SU-DHL-6 (cell line): ENCODE results near the gene SH3PXD2B.
A peak's percentile ranks its signal among the peaks of the same experiment; 100 is the strongest.

ENCODE experiments used
- H2AFZ ChIP-seq: fragments of 200-600 bp; sonication (generic); 2 replicates; pipeline ENCODE4 v1.6.1; 2014; ENCODE audit warnings: low read depth, mild to moderate bottlenecking, moderate library complexity, mixed read lengths, antibody characterized with exemption, low read length; ENCODE audit not compliant: severe bottlenecking
- H3F3A ChIP-seq: fragments of 200-600 bp; shearing (Covaris generic); 2 replicates; pipeline ENCODE4 v1.6.0; 2016; ENCODE audit warnings: antibody characterized with exemption, mild to moderate bottlenecking; ENCODE audit not compliant: insufficient read depth
- H3K27ac ChIP-seq: fragments of 200-600 bp; sonication (generic); 2 replicates; pipeline ENCODE4 v1.5.1; 2016; ENCODE audit warnings: low read depth, mild to moderate bottlenecking, low read length, moderate library complexity, mixed read lengths
- H3K27me3 ChIP-seq: fragments of 200-600 bp; sonication (generic), shearing (Covaris generic); 2 replicates; pipeline ENCODE4 v1.6.0; 2014; ENCODE audit warnings: mild to moderate bottlenecking, low read length
- H3K36me3 ChIP-seq: fragments of 200-600 bp; sonication (generic); 2 replicates; pipeline ENCODE4 v1.6.1; 2014; ENCODE audit warnings: mild to moderate bottlenecking, low read length, mixed read lengths
- H3K4me2 ChIP-seq: fragments of 300-600, 200-600 bp; shearing (Covaris generic), sonication (generic); 2 replicates; pipeline ENCODE4 v1.6.0; 2014; ENCODE audit warnings: low read length, low read depth, mild to moderate bottlenecking; ENCODE audit not compliant: poor library complexity, severe bottlenecking
- H3K4me3 ChIP-seq: fragments of 200-600 bp; sonication (generic); 2 replicates; pipeline ENCODE4 v1.5.1; 2014; ENCODE audit warnings: antibody characterized with exemption, low read length, mild to moderate bottlenecking, mixed read lengths; ENCODE audit not compliant: insufficient read depth, poor library complexity, severe bottlenecking
- H3K79me2 ChIP-seq: fragments of 200-600 bp; sonication (generic); 2 replicates; pipeline ENCODE4 v1.6.1; 2014; ENCODE audit warnings: mild to moderate bottlenecking, low read length, moderate library complexity; ENCODE audit not compliant: insufficient read depth
- H3K9ac ChIP-seq: fragments of 200-600 bp; sonication (generic); 2 replicates; pipeline ENCODE4 v1.7.0; 2014; ENCODE audit warnings: mild to moderate bottlenecking, low read length
- H3K9me2 ChIP-seq: fragments of 200-600 bp; sonication (generic); replicated peaks from 2 replicates; pipeline ENCODE4 v1.6.1; 2014; ENCODE audit warnings: low read length; ENCODE audit not compliant: insufficient read depth
- H3K9me3 ChIP-seq: fragments of 200-600 bp; sonication (generic); 2 replicates; pipeline ENCODE4 v1.6.1; 2014; ENCODE audit warnings: low read length, mixed read lengths; ENCODE audit not compliant: insufficient read depth
- H4K20me1 ChIP-seq: fragments of 200-600 bp; sonication (generic); 2 replicates; pipeline ENCODE4 v1.6.1; 2014; ENCODE audit warnings: low read depth, mild to moderate bottlenecking, antibody characterized with exemption, low read length, moderate library complexity, mixed read lengths
- EZH2phosphoT487 ChIP-seq: fragments of 200-600 bp; sonication (generic), shearing (Covaris generic); conservative IDR thresholded peaks from 2 replicates; pipeline ENCODE4 v1.6.1; 2018; ENCODE audit warnings: mild to moderate bottlenecking, antibody characterized with exemption, low read length, moderate library complexity, mixed read lengths
- TF ChIP-seq, protein P1 (sequence below): fragments of 200-600 bp; sonication (generic); IDR thresholded peaks from one replicate; pipeline ENCODE4 v1.5.1; 2017; ENCODE audit warnings: antibody characterized with exemption, mild to moderate bottlenecking, low read length, moderate library complexity; ENCODE audit not compliant: insufficient read depth, poor library complexity, severe bottlenecking

Gene SH3PXD2B

GRCh38 chr5:172454358-172455086 is at the start of gene SH3PXD2B:
TSS of gene SH3PXD2B (minus strand) at chr5:172454525. CDS start at chr5:172454352, 173 bp downstream.
- H3K79me2 ChIP-seq: no peaks in the 10 kb centered on the region
- no peak within 1 kb of the TSS for H3K27ac ChIP-seq
- peak within 1 kb of the TSS; percentile 23 for H3K4me3 ChIP-seq
- no peaks in the 10 kb centered on the region for H4K20me1 ChIP-seq
- peak within 1 kb of the TSS; percentile 43 for H3K4me2 ChIP-seq
- H3K9me3 ChIP-seq: no peaks in the 10 kb centered on the region
- TF ChIP-seq, protein P1, sequence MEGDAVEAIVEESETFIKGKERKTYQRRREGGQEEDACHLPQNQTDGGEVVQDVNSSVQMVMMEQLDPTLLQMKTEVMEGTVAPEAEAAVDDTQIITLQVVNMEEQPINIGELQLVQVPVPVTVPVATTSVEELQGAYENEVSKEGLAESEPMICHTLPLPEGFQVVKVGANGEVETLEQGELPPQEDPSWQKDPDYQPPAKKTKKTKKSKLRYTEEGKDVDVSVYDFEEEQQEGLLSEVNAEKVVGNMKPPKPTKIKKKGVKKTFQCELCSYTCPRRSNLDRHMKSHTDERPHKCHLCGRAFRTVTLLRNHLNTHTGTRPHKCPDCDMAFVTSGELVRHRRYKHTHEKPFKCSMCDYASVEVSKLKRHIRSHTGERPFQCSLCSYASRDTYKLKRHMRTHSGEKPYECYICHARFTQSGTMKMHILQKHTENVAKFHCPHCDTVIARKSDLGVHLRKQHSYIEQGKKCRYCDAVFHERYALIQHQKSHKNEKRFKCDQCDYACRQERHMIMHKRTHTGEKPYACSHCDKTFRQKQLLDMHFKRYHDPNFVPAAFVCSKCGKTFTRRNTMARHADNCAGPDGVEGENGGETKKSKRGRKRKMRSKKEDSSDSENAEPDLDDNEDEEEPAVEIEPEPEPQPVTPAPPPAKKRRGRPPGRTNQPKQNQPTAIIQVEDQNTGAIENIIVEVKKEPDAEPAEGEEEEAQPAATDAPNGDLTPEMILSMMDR: no peak
- TF ChIP-seq EZH2phosphoT487: no peak
- H3K27me3 ChIP-seq: no peaks in the 10 kb centered on the region
- no peaks in the 10 kb centered on the region for H3K9me2 ChIP-seq
- H3F3A ChIP-seq: no peaks in the 10 kb centered on the region
- no peaks in the 10 kb centered on the region for H3K36me3 ChIP-seq
- no peak within 1 kb of the TSS for H2AFZ ChIP-seq
- no peak within 1 kb of the TSS; the same call in 1 of the 2 replicates for H3K9ac ChIP-seq

- Histone ChIP-seq H3K27ac (no peak overlapping the region), H3K9me2 (no peaks in the 10 kb centered on the region)
Observed at GRCh38 chr5:172502969-172503368, 48.6 kb upstream of the SH3PXD2B start.

GRCh38 chr5:172502410-172502809 is 48.1 kb upstream of the SH3PXD2B start:
- Histone ChIP-seq H3K9ac (no peak overlapping the region), H3K9me3 (no peaks in the 10 kb centered on the region), H3K79me2 (no peaks in the 10 kb centered on the region), H3K4me2 (no peak overlapping the region), H3K4me3 (no peak overlapping the region), H3K27ac (no peak overlapping the region), H3F3A (no peaks in the 10 kb centered on the region), H3K36me3 (no peaks in the 10 kb centered on the region), H3K9me2 (no peaks in the 10 kb centered on the region), H3K27me3 (no peaks in the 10 kb centered on the region), H4K20me1 (no peaks in the 10 kb centered on the region), H2AFZ (no peak overlapping the region)
- TF ChIP-seq, protein P1: no peak
- no peak for TF ChIP-seq EZH2phosphoT487

More at GRCh38 chr5:172502969-172503368, 48.6 kb upstream of the SH3PXD2B start:
- TF ChIP-seq EZH2phosphoT487: no peak
- TF ChIP-seq, protein P1: no peak
- no peak overlapping the region for H3K4me3 ChIP-seq
- H3K9ac ChIP-seq: no peak overlapping the region
- no peaks in the 10 kb centered on the region for H4K20me1 ChIP-seq
- no peak overlapping the region for H2AFZ ChIP-seq
- H3K79me2 ChIP-seq: no peaks in the 10 kb centered on the region
- H3K27me3 ChIP-seq: no peaks in the 10 kb centered on the region
- H3K36me3 ChIP-seq: no peaks in the 10 kb centered on the region
- no peaks in the 10 kb centered on the region for H3K9me3 ChIP-seq
- no peaks in the 10 kb centered on the region for H3F3A ChIP-seq
- H3K4me2 ChIP-seq: no peak overlapping the region
